GM19455 (cell line): ENCODE measurements around the gene RIPPLY2.

Experiments used
- ATAC-seq: cut with Tn5 transposase; IDR thresholded peaks from one replicate; pipeline ENCODE4 v1.9.1; 2021; ENCODE audit not compliant: unreplicated experiment

RIPPLY2 gene

GRCh38 chr6:83859410-83860358 lies 6.5 kb downstream of the RIPPLY2 start, which contains the start of gene CYB5R4:
TSS of gene CYB5R4 (plus strand) at chr6:83859689. CDS start at chr6:83859783, 94 bp downstream.
- peak; percentile 99 for ATAC-seq

DNA sequence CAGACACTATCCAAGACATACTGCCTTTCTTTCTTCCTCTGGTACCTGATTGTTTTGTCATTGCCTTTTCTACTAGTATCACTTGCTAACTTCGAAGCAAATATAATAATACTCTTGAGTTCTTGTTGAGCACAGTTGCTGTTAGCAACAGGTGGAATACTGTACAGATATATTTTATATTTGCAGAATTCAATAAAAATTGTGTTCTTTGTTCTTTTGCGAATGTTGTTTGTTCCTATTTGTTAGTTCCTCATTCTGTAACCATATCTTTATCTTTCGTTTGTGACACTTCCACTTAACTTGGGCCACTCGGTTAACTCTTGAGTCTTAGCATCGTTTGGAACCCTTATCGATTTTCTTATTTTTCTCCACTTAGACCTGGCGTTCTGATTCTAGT lies 7.2 kb downstream of the RIPPLY2 start:
- ATAC-seq: no peak

DNA sequence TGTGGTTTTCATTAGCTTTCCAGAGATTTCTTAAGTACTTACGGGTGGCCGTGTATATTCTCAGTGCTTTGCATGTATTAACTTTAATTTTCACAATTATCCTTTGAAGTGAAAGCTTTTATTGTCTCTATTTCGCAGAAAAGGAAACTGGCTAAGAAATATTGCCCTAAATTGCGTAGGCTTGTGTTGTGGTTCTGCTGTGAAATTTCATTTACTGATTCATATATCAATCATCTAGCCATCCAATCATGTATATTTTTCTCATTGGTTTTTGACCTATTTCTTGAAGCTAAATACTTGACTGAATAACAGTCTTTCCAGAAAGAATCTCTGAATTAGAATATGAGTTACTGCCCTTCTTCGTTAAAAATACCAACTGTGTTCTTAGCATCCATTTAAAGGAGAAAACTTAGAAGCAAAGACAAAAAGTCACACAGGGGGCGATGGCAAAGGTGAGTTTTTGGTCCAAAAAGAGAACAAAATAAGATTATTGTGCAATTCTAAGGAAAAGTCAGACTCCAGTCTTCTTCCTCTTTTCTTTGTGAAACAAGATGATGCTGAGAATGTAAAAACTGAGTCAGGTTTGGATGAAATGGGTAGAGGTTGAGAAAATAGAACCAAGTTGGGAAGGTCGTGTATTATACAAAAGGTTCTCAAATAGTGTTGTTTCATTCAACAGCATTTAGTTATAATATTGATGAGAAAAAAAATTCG lies 7.8 kb downstream of the RIPPLY2 start:
- ATAC-seq: no peak

GRCh38 chr6:83862776-83863471 lies 9.8 kb downstream of the RIPPLY2 start:
- ATAC-seq: no peak

- ATAC-seq: no peak
Observed at GRCh38 chr6:83867043-83867442, 13.9 kb downstream of the RIPPLY2 start.

DNA sequence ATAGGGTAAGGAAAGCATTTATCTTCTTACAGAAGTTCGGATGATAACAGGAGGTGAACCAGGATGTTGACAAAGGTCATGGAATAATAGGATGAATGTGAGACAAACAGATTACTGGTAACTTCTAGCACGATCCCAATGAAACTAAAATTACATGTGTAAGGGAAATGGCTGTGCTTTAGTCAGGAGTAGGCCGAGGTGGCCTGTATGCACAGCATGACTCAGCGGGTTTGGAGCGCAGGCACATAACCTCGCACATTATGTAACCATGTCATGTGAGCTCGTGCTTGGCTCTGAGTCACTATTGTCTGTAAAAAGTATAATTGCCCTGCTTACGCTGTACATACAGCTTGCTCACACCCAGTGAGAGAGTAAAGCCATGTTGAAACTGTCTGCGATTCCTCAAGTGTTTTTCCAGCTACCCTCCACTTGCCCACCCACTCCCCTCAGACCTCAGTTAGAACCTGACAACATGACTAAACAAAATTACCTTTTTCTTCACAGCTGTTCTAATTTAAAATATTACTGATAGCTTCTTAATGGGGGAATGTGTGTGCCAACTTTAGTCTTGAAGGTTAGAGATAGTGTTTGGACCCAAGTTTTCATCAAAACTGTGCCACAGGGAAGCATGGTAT lies 14.5 kb downstream of the RIPPLY2 start:
- ATAC-seq: no peak

GRCh38 chr6:83868639-83869038 lies 15.5 kb downstream of the RIPPLY2 start:
- no peak for ATAC-seq

DNA sequence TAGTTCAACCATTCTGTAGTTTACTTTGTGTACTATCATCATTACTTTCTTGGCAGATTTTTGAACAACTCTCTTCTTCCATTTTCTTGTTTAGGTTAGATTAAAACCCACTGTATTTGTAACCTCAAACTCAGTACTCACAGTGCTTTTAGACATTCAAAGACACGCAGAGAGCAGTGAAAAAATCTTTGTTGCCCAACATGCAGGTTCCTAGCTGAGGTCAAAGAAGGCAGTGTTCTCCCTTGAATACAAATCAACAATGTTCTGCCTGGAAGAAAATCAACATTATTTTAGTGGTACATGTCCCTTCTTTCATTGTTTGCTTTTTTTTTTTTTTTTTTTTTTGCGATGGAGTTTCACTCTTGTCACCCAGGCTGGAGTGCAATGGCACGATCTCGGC lies 17.5 kb downstream of the RIPPLY2 start:
- no peak for ATAC-seq

DNA sequence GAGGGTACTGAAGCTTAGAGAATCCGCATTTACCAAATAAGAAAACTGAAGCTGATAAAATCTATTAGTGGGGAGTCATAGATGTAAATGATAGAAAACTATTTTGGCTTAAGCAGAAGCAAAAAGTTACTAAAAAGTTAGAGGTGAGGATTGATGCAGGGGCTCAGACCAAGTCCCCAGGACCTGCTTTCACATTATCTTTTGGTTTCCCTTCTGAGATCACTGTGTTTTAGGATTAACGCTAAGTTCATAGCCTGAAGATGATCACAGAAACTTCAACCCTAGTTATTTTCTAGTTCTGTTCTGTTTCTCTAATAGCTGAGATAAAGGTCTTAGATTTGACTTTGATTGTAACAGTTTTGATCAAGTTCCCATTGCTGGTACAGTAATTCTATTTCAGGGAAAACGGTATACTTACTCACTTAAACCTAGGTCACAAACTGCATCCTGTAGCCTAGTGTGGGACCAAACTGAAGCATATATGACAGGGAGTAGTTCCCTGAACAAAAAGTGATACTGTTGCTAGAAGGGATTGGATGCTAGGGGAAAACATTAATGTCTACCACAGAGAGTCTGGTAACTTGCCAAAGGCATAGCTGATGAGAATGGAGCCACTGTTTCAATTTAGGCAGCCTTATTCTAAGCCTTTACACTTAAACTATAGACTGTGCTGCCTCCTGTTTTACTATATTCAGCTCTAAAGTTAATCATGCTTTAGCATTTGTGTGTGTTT lies 19.4 kb downstream of the RIPPLY2 start:
- no peak for ATAC-seq

DNA sequence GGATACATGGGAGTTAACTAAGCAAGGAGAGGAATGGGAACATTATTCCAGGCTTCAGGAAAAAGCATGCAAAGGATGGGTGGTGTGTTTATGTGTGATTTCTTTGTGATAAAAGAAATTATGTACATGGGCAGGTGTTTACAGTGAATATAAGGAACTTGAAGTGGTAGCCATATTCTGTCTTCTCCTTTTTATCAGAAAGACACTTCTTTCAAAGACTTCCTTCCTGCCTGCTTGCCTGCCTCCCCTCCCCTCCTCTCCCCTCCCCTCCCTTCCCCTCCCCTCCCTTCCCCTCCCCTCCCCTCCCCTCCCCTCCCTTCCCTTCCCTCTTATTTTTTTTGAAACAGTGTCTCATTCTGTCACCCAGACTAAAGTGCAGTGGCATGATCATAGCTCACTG lies 20.7 kb downstream of the RIPPLY2 start:
- no peak for ATAC-seq

- ATAC-seq: no peak
Observed at GRCh38 chr6:83875843-83876242, 22.7 kb downstream of the RIPPLY2 start.

- ATAC-seq: no peak
Observed at GRCh38 chr6:83878902-83879644, 25.9 kb downstream of the RIPPLY2 start.

GRCh38 chr6:83879746-83880145 lies 26.6 kb downstream of the RIPPLY2 start:
- no peak for ATAC-seq

DNA sequence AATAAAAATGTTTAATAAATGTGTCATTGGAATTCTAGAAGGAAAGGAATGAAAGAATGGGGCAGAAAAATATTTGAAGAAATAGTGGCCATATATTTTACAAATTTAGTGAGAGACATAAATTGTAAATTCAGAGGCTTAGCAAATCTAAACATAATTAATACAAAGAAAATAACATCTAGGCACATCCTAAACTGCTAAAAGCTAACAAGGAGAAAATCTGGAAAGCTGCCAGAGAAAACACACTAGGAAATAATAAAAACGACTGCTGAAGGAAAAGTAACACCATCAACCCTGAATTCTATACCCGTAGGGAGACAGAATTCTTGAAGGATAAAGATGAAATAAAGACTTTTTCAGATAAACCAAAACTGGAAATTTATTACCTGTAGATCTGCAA lies 30.1 kb downstream of the RIPPLY2 start:
- ATAC-seq: no peak

DNA sequence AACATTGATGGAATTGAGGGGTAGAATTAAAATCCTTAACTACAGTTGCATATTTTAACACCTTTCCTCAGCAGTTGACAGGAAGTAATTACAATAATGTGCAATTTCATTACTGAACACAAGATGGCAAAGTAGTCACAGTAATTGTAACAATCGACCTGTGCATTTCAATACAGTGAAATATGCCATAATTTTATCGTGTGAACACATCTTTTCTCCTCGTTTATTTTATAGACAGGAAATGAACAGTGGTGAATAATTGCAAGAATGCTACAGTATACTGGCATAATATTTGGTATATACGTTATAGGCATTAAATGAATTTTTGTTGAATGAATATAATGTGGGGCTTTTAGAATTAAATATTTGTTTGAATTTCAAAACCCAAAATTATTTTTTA lies 31.4 kb downstream of the RIPPLY2 start:
- ATAC-seq: peak; percentile 86

- no peak for ATAC-seq
Observed at GRCh38 chr6:83885984-83886383, 32.8 kb downstream of the RIPPLY2 start.

- no peak for ATAC-seq
Observed at GRCh38 chr6:83889621-83890020, 36.5 kb downstream of the RIPPLY2 start.

DNA sequence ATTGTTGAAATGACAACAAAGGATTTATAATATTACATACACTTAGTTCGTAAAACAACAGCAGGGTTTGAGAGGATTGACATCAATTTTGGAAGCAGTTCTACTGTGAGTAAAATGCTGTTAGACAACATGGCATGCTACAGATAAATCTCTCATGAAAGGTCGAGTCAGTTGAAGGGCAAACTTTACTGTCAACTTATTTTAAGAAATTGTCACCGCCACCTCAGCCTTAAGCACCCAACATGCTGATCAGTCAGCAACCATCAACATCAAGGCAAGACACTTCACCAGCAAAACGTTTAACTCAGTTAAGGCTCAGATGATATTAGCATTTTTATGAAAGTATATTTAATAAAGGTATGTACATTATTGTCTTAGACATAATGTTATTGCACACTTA lies 37.4 kb downstream of the RIPPLY2 start:
- ATAC-seq: no peak

DNA sequence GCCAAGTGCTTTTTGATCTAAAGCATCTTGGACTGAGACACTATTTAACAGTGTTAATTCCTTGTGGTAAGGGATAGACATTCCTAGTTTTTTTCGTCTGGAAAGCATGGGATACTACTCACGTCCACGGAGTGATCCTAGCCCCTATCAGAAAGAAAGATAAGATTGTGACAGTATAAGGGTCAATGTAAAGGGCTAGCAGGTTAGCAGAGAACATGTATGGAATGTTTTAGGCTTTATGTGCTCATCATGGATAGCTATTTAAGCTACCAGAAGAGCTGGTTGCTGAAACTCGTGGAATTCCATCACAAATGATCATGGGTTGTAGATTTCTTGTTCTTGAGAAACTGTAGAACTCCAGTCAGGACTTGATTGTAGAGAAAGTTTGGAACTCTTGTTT lies 38.4 kb downstream of the RIPPLY2 start:
- ATAC-seq: no peak

DNA sequence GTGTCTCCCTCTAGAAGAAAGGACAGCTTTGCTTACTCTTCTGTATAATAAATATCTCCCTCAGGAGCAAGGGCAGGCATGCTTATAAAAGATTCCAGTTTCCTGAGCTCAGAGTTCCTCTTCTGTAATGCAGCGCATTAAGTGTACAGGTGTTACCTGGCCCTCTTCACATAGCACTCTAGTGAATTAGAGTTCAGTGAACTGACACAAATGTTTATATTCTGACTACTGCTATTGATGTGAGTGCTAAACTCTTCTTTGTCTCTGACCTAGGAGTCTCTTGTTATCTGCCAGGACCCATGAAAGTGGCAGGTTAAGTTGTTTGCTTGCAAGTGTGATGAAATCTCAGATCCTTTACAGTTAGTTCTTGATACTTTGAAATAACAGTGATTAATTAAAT lies 39.9 kb downstream of the RIPPLY2 start:
- ATAC-seq: no peak
